A549 (cell line): ENCODE results near the gene PKDREJ. TPM values are rescaled to one million over a fixed set of nuclear protein-coding genes. Genes with fewer than 3 reads are reported as not detected.

Source experiments
- ATAC-seq, 2 experiments: fragments of 200-7000 bp in 1 of 2; fragments of >200 bp in 1 of 2; cut with Nextera tagmentation in 1 of 2; cut with Tn5 transposase in 1 of 2; 3 replicates each; pipeline versions ENCODE4 v1.8.0 to v1.9.1; 2018 to 2020; ENCODE audit warnings: mild to moderate bottlenecking in 1 of 2, moderate library complexity in 1 of 2
- CTCF ChIA-PET: fragments of 300-600 bp; sonication (Branson Sonifier 250); formaldehyde crosslinking; extraction: SDS; loops from one replicate; lab custom pipeline; 2021; ENCODE audit warnings: antibody characterized with exemption, inconsistent platforms; lab: Yijun Ruan, JAX
- POLR2A ChIA-PET: fragments of 350-600 bp; formaldehyde crosslinking; extraction: SDS; loops from one replicate; lab custom pipeline; 2021; ENCODE audit warnings: antibody characterized with exemption, inconsistent platforms; lab: Yijun Ruan, JAX
- DNase-seq, 2 experiments: peaks; one replicate each; pipeline versions ENCODE4 v3.0.0 to v3.0.0-alpha.2; 2011 to 2016; ENCODE audit warnings: low read depth in 1 of 2, low spot score in 1 of 2
- FAIRE-seq: peaks from 2 replicates; lab custom pipeline; 2011; peaks lifted over from hg19 to GRCh38; lab: Jason Lieb, UNC
- H3K27ac ChIP-seq, 2 experiments: fragments of >200 bp; sonication (Bioruptor Twin); formaldehyde crosslinking; 3 replicates each; pipeline ENCODE4 v1.5.1; 2016 to 2017
- H3K4me1 ChIP-seq: fragments of >200 bp; sonication (Bioruptor Twin); formaldehyde crosslinking; 3 replicates; pipeline ENCODE4 v1.6.1; 2016
- H3K4me2 ChIP-seq: fragments of >200 bp; sonication (Bioruptor Twin); formaldehyde crosslinking; 3 replicates; pipeline ENCODE4 v1.6.1; 2016
- H3K4me3 ChIP-seq: fragments of >200 bp; sonication (Bioruptor Twin); formaldehyde crosslinking; 3 replicates; pipeline ENCODE4 v1.5.1; 2016
- H3K9me3 ChIP-seq: fragments of >200 bp; sonication (Bioruptor Twin); formaldehyde crosslinking; 3 replicates; pipeline ENCODE4 v1.6.1; 2016
- BCL3 ChIP-seq: fragments of >200 bp; sonication (Bioruptor Twin); formaldehyde crosslinking; IDR thresholded peaks from 3 replicates; pipeline ENCODE4 v1.6.1; 2016
- BHLHE40 ChIP-seq: IDR thresholded peaks from 2 replicates; pipeline ENCODE4 v1.6.1; 2012; ENCODE audit warnings: low read depth, low read length, inconsistent platforms
- CEBPB ChIP-seq, 2 experiments: fragments of >200 bp in 1 of 2; sonication (Bioruptor Twin) in 1 of 2; formaldehyde crosslinking in 1 of 2; IDR thresholded peaks; 2 replicates each; pipeline ENCODE4 v1.6.1; 2012 to 2016
- EHF ChIP-seq: fragments of 250-450 bp; sonication (Bioruptor Pico); IDR thresholded peaks from 2 replicates; pipeline ENCODE4 v1.5.0; 2020; ENCODE audit warnings: mild to moderate bottlenecking
- EHMT2 ChIP-seq: fragments of 200-600 bp; sonication (generic); IDR thresholded peaks from 2 replicates; pipeline ENCODE4 v1.6.1; 2016; ENCODE audit warnings: antibody characterized with exemption, low read depth, mild to moderate bottlenecking, moderate library complexity
- ELK1 ChIP-seq: fragments of 150-350 bp; IDR thresholded peaks from 2 replicates; pipeline ENCODE4 v1.6.1; 2014; ENCODE audit warnings: low read depth, mild to moderate bottlenecking, low read length
- EP300 ChIP-seq, 2 experiments: fragments of >200 bp; sonication (Bioruptor Twin); formaldehyde crosslinking; IDR thresholded peaks; 2 replicates in 1 of 2; 3 replicates in 1 of 2; pipeline ENCODE4 v1.6.1; 2016 to 2017
- FOSB ChIP-seq: fragments of 250-450 bp; sonication (Bioruptor Pico); IDR thresholded peaks from 2 replicates; pipeline ENCODE4 v1.5.0; 2020; ENCODE audit warnings: mild to moderate bottlenecking, moderate library complexity
- HEYL ChIP-seq: fragments of 250-450 bp; sonication (Bioruptor Pico); IDR thresholded peaks from 2 replicates; pipeline ENCODE4 v1.8.0; 2021; ENCODE audit warnings: mild to moderate bottlenecking, moderate library complexity
- HOXA7 ChIP-seq: fragments of 250-450 bp; sonication (Bioruptor Pico); IDR thresholded peaks from 2 replicates; pipeline ENCODE4 v1.5.0; 2020; ENCODE audit warnings: mild to moderate bottlenecking, moderate library complexity
- HOXB5 ChIP-seq: fragments of 250-450 bp; sonication (Bioruptor Pico); IDR thresholded peaks from 2 replicates; pipeline ENCODE4 v1.5.0; 2020; ENCODE audit warnings: mild to moderate bottlenecking, moderate library complexity
- KDM1A ChIP-seq: fragments of 200-600 bp; sonication (generic); IDR thresholded peaks from 2 replicates; pipeline ENCODE4 v1.6.1; 2016; ENCODE audit warnings: low read depth, mild to moderate bottlenecking
- MAZ ChIP-seq: fragments of 150-350 bp; IDR thresholded peaks from 2 replicates; pipeline ENCODE4 v1.6.1; 2014; ENCODE audit warnings: antibody characterized with exemption, low read depth, low read length, borderline replicate concordance
- NFE2L2 ChIP-seq: fragments of 150-350 bp; conservative IDR thresholded peaks from 2 replicates; pipeline ENCODE4 v1.6.1; 2014; ENCODE audit warnings: low read length
- NPAS2 ChIP-seq: fragments of 250-450 bp; sonication (Bioruptor Pico); IDR thresholded peaks from 2 replicates; pipeline ENCODE4 v1.8.0; 2022; ENCODE audit warnings: mild to moderate bottlenecking, moderate library complexity, borderline replicate concordance
- NR3C1 ChIP-seq: fragments of >200 bp; sonication (Bioruptor Twin); formaldehyde crosslinking; IDR thresholded peaks from 3 replicates; pipeline ENCODE4 v1.6.1; 2017
- PBX3 ChIP-seq: IDR thresholded peaks from 2 replicates; pipeline ENCODE4 v1.6.1; 2012
- PHF8 ChIP-seq: fragments of 200-600 bp; sonication (generic); IDR thresholded peaks from 2 replicates; pipeline ENCODE4 v1.6.1; 2016; ENCODE audit warnings: low read depth, mild to moderate bottlenecking, antibody characterized with exemption, moderate library complexity, borderline replicate concordance
- POLR2A ChIP-seq: IDR thresholded peaks from 2 replicates; pipeline ENCODE4 v1.6.1; 2012; ENCODE audit warnings: mild to moderate bottlenecking, low read length
- POLR2AphosphoS2 ChIP-seq: conservative IDR thresholded peaks from 2 replicates; pipeline ENCODE4 v1.6.1; 2012; ENCODE audit warnings: low read length, improper control_type of control experiment, inconsistent platforms
- RARB ChIP-seq: fragments of 250-450 bp; sonication (Bioruptor Pico); IDR thresholded peaks from 2 replicates; pipeline ENCODE4 v1.8.0; 2021; ENCODE audit warnings: mild to moderate bottlenecking, moderate library complexity
- SMC3 ChIP-seq: fragments of >200 bp; sonication (Bioruptor Twin); formaldehyde crosslinking; IDR thresholded peaks from 3 replicates; pipeline ENCODE4 v1.6.1; 2018; ENCODE audit warnings: inconsistent platforms
- TP53 ChIP-seq: fragments of 250-450 bp; sonication (Bioruptor Pico); IDR thresholded peaks from 2 replicates; pipeline ENCODE4 v1.5.0; 2021; ENCODE audit warnings: mild to moderate bottlenecking, moderate library complexity
- ZC3H11A ChIP-seq: fragments of 450-650 bp; IDR thresholded peaks from 2 replicates; pipeline ENCODE4 v1.6.1; 2014; ENCODE audit warnings: antibody characterized with exemption, mild to moderate bottlenecking
- ZFP36 ChIP-seq: fragments of 450-650 bp; IDR thresholded peaks from 2 replicates; pipeline ENCODE4 v1.6.1; 2014; ENCODE audit warnings: borderline replicate concordance; ENCODE audit not compliant: partially characterized antibody
- ZSCAN20 ChIP-seq: fragments of 250-450 bp; sonication (Bioruptor Pico); IDR thresholded peaks from 2 replicates; pipeline ENCODE4 v1.8.0; 2022; ENCODE audit warnings: mild to moderate bottlenecking, moderate library complexity
- WGBS: methylation state at CpG from one replicate; pipeline ENCODE4 v1.1.6; 2017; ENCODE audit errors: missing lambda C conversion rate; 5-methylcytosine and 5-hydroxymethylcytosine counted together
- polyA plus RNA-seq, 4 experiments: library from polyadenylated mRNA; depleted of rRNA in 3 of 4; stranded (reverse); fragments of >200 nt; fragmentation: RNase III in 1 of 4; extraction: RNeasy Plus Mini Kit Qiagen cat#74134 plus additional on column Dnase treatment in 1 of 4; gene quantifications; 2 replicates in 3 of 4; 3 replicates in 1 of 4; pipeline ENCODE4 v1.2.3, GENCODE V29; 2011 to 2017

PKDREJ gene
- polyA plus RNA-seq, 2 of the 4 experiments (the other 2 are of a cell fraction) = not detected

GRCh38 chr22:46234969-46235368 lies 28.2 kb downstream of the PKDREJ start:
- DNase-seq (no peak), ATAC-seq (no peak), FAIRE-seq (no peak)
- Histone ChIP-seq H3K4me1 (no peaks in the 10 kb centered on the region), H3K4me3 (no peak overlapping the region), H3K4me2 (no peak overlapping the region), H3K27ac (no peak overlapping the region), H3K9me3 (no peaks in the 10 kb centered on the region)
- WGBS = 90% methylated on average over 12 of the region's 12 CpGs
- TF ChIP-seq EP300 (IDR thresholded peaks at IDR 0.05) (no peak), PHF8 (no peak), POLR2AphosphoS2 (no peak), HEYL (CRISPR knock-in tag) (no peak), NPAS2 (no peak), FOSB (CRISPR knock-in tag) (no peak), ZFP36 (no peak), NFE2L2 (no peak), POLR2A (no peak), RARB (no peak), BHLHE40 (no peak)
- ChIA-PET CTCF (interaction anchor here (0.6 to 0.8 kb wide), 3 partner anchors 11 to 113 kb away, joined by 3 read pairs; no protein-coding TSS in a partner anchor), POLR2A (no interaction called here)

DNA sequence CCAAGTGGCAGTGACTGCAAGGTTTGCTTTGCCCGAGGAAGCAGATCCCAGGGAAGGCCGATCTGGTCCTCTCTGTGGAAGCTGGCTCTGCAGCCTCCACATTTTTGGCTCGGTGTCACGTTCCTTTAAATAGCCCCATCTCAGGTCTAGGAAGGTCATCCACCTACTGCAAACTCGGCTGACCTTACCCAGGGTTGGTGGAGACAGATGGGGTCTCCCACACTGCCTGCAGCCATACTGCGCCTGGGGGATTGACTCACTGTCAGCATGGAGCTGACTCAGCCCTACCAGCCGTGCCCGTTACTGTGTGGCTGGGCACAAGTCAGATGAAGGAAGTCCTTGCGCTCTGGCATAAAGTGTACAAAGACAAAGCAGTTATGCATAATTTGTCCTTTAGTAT lies 29.9 kb downstream of the PKDREJ start:
- CTCF ChIA-PET = no interaction called here
- H3K4me2 ChIP-seq = no peak overlapping the region
- POLR2A ChIA-PET = no interaction called here
- H3K4me3 ChIP-seq = no peak overlapping the region
- ATAC-seq (no peak), DNase-seq (no peak), FAIRE-seq (no peak)
- no peaks in the 10 kb centered on the region for H3K9me3 ChIP-seq
- no peaks in the 10 kb centered on the region for H3K4me1 ChIP-seq
- TF ChIP-seq PBX3 = no peak
- no peak for TF ChIP-seq NR3C1
- TF ChIP-seq NPAS2 = no peak
- TF ChIP-seq EHMT2 = no peak
- no peak for TF ChIP-seq MAZ
- no peak overlapping the region for H3K27ac ChIP-seq
- 83% methylated on average over 5 of the region's 9 CpGs for WGBS

DNA sequence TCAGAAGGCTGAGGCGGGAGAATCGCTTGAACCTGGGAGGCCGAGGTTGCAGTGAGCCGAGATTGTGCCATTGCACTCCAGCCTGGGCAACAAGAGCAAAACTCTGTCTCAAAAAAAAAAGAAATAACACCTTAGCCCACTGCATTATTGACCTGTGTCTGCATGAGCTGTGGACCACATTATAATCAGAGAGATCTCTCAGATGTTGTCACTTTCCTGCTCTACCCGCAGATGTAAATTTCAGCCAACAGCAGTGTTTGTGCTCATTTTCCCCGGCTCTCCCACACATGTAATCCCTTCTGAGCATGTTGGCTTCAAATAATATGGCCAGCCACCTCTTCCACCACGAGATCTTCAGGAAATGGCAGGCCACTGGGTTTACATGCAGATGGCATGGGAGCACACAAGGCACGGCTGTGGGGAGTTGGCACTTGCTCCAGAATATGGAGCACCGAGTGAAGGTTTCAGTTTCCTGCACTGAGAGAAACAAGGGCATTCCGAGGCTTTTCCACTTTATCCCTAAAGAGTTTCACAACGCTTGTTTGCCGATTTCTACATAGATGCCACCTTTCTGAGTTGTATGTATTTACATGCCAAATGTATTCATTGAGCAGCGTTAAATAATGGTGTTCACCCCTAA lies 32.8 kb downstream of the PKDREJ start:
- TF ChIP-seq ZC3H11A (no peak), HOXA7 (CRISPR knock-in tag) (no peak), CEBPB (IDR thresholded peaks at IDR 0.05) (no peak), ZSCAN20 (no peak), TP53 (CRISPR knock-in tag) (no peak), ELK1 (no peak), KDM1A (no peak), SMC3 (no peak), HOXB5 (CRISPR knock-in tag) (no peak), EHMT2 (no peak), BHLHE40 (no peak), EHF (CRISPR knock-in tag) (no peak), BCL3 (no peak)
- H3K27ac ChIP-seq = no peak overlapping the region
- H3K4me1 ChIP-seq = no peaks in the 10 kb centered on the region
- ChIA-PET CTCF (no interaction called here), POLR2A (no interaction called here)
- DNase-seq = no peak
- no peak overlapping the region for H3K4me3 ChIP-seq
- ATAC-seq = no peak
- no peak for FAIRE-seq
- H3K4me2 ChIP-seq = no peak overlapping the region
- WGBS = 83% methylated on average over 13 of the region's 13 CpGs
- H3K9me3 ChIP-seq = no peaks in the 10 kb centered on the region
